GM12878 (cell line): ENCODE results near the gene GMDS. TPM values are rescaled to one million over a fixed set of nuclear protein-coding genes. Genes with fewer than 3 reads are reported as not detected.

Experiments used
- ATAC-seq: fragments of 200-7000 bp; cut with Tn5 transposase; 3 replicates; pipeline ENCODE4 v1.9.1; 2020; ENCODE audit warnings: mild to moderate bottlenecking, moderate library complexity
- BruUV-seq: library from RNA; stranded (reverse); fragments of 400-500 nt; replicated peaks from 2 replicates; lab custom pipeline; 2021; lab: Mats Ljungman, UMichigan
- CTCF ChIA-PET: fragments of 300-600 bp; sonication (Branson Sonifier 250); formaldehyde crosslinking; extraction: SDS; loops from one replicate; lab custom pipeline; 2021; ENCODE audit warnings: inconsistent platforms; lab: Yijun Ruan, JAX
- POLR2A ChIA-PET: fragments of 350-600 bp; formaldehyde crosslinking; extraction: SDS; loops from one replicate; lab custom pipeline; 2021; ENCODE audit warnings: inconsistent platforms; lab: Charles Lee
- RAD21 ChIA-PET: fragments of 300-600 bp; sonication (Branson Sonifier 250); formaldehyde crosslinking; loops from one replicate; lab custom pipeline; 2023; ENCODE audit warnings: antibody characterized with exemption; ENCODE audit not compliant: unreplicated experiment; lab: Charles Lee
- SMC1A ChIA-PET: fragments of 300-600 bp; sonication (Branson Sonifier 250); formaldehyde crosslinking; loops from one replicate; lab custom pipeline; 2023; ENCODE audit not compliant: unreplicated experiment, uncharacterized antibody; lab: Charles Lee
- DNase-seq: peaks from one replicate; pipeline ENCODE4 v3.0.0-alpha.2; 2011; ENCODE audit warnings: low read depth, low spot score
- FAIRE-seq: peaks from 3 replicates; lab custom pipeline; 2011; peaks lifted over from hg19 to GRCh38; lab: Jason Lieb, UNC
- H2AFZ ChIP-seq: 2 replicates; pipeline ENCODE4 v1.6.0; 2011; ENCODE audit warnings: low read depth, low read length, control low read depth; ENCODE audit not compliant: control insufficient read depth
- H3K27ac ChIP-seq: 2 replicates; pipeline ENCODE4 v1.5.1; 2011; ENCODE audit warnings: control low read depth; ENCODE audit not compliant: control insufficient read depth, insufficient read depth
- H3K27me3 ChIP-seq, 2 experiments: replicated peaks in 1 of 2; 2 replicates each; pipeline versions ENCODE4 v1.6.0 to v1.6.1; 2011; ENCODE audit warnings: low read length in 1 of 2; ENCODE audit not compliant: control insufficient read depth in 2 of 2, insufficient read depth in 2 of 2
- H3K36me3 ChIP-seq, 2 experiments: 2 replicates each; pipeline ENCODE4 v1.5.1; 2011; ENCODE audit warnings: low read length in 1 of 2; ENCODE audit not compliant: control insufficient read depth in 2 of 2, insufficient read depth in 2 of 2
- H3K4me1 ChIP-seq: 2 replicates; pipeline ENCODE4 v1.6.1; 2011; ENCODE audit warnings: mild to moderate bottlenecking, low read length, moderate library complexity, mixed read lengths; ENCODE audit not compliant: control insufficient read depth, insufficient read depth
- H3K4me2 ChIP-seq: 2 replicates; pipeline ENCODE4 v1.6.0; 2011; ENCODE audit warnings: control low read depth; ENCODE audit not compliant: control insufficient read depth, insufficient read depth
- H3K4me3 ChIP-seq: fragments of 200-600 bp; sonication (generic); 2 replicates; pipeline ENCODE4 v1.5.1; 2016
- H3K79me2 ChIP-seq: 2 replicates; pipeline ENCODE4 v1.6.0; 2011; ENCODE audit warnings: low read length; ENCODE audit not compliant: control insufficient read depth, insufficient read depth
- H3K9ac ChIP-seq: 2 replicates; pipeline ENCODE4 v1.8.0; 2011; ENCODE audit warnings: low read length, control low read depth, mixed read lengths; ENCODE audit not compliant: control insufficient read depth, insufficient read depth
- H3K9me3 ChIP-seq: replicated peaks from 3 replicates; pipeline ENCODE4 v1.5.1; 2011; ENCODE audit warnings: mild to moderate bottlenecking, low read length; ENCODE audit not compliant: control insufficient read depth, insufficient read depth
- H4K20me1 ChIP-seq: 2 replicates; pipeline ENCODE4 v1.6.0; 2011; ENCODE audit not compliant: control insufficient read depth, insufficient read depth
- BCLAF1 ChIP-seq: fragments of 450-650 bp; IDR thresholded peaks from 2 replicates; pipeline ENCODE4 v1.6.1; 2017; ENCODE audit warnings: antibody characterized with exemption, mild to moderate bottlenecking, moderate library complexity
- CREM ChIP-seq: IDR thresholded peaks from 2 replicates; pipeline ENCODE4 v1.6.1; 2014; ENCODE audit warnings: antibody characterized with exemption, low read depth
- EZH2 ChIP-seq: IDR thresholded peaks from 2 replicates; pipeline ENCODE4 v1.6.1; 2012; ENCODE audit warnings: low read depth, mild to moderate bottlenecking, control low read depth, inconsistent platforms, low read length, borderline replicate concordance; ENCODE audit not compliant: control insufficient read depth
- FOXM1 ChIP-seq: IDR thresholded peaks from 2 replicates; pipeline ENCODE4 v1.6.1; 2012; ENCODE audit warnings: low read depth, mild to moderate bottlenecking, inconsistent platforms, low read length, moderate library complexity
- LARP7 ChIP-seq: fragments of 450-650 bp; IDR thresholded peaks from 2 replicates; pipeline ENCODE4 v1.6.1; 2017; ENCODE audit warnings: mild to moderate bottlenecking
- TCF12 ChIP-seq: IDR thresholded peaks from 2 replicates; pipeline ENCODE4 v1.6.1; 2011; ENCODE audit warnings: low read depth, mild to moderate bottlenecking, low read length
- YY1 ChIP-seq: IDR thresholded peaks from 2 replicates; pipeline ENCODE4 v1.6.1; 2011; ENCODE audit warnings: low read depth, mild to moderate bottlenecking, low read length
- WGBS: methylation state at CpG from one replicate; pipeline ENCODE4 v1.1.6; 2016; ENCODE audit warnings: low lambda C conversion rate; ENCODE audit not compliant: insufficient replicate concordance, insufficient coverage; ENCODE audit errors: missing lambda C conversion rate; 5-methylcytosine and 5-hydroxymethylcytosine counted together
- in situ Hi-C: fragments of 300-500 bp; cut with MboI; formaldehyde crosslinking; loops from 9 replicates; pipeline ENCODE4 v1.14.3; 2018; ENCODE audit warnings: mixed read lengths
- intact Hi-C: fragments of 100-400 bp; cut with micrococcal nuclease; formaldehyde crosslinking; loops from one replicate; pipeline ENCODE4 v1.14.2; 2022; ENCODE audit not compliant: unreplicated experiment
- polyA plus RNA-seq, 11 experiments: library from polyadenylated mRNA; depleted of rRNA in 4 of 11; unstranded in 6 of 11; stranded (reverse) in 5 of 11; fragments of >200 nt; fragmentation: Nextera tagmentation in 4 of 11; fragmentation: Illumina TruSeq in 1 of 11; extraction: Ambion mirVana in 4 of 11; extraction: Trizol in 1 of 11; gene quantifications; 1 replicate in 1 of 11; 2 replicates in 10 of 11; pipeline versions ENCODE4 v1.2.1 to v1.2.3, GENCODE V29; 2011 to 2016; ENCODE audit warnings: inconsistent platforms in 2 of 11, missing spikeins in 2 of 11, low read depth in 1 of 11
- total RNA-seq, 4 experiments: library from RNA; depleted of rRNA in 3 of 4; stranded (reverse); fragments of >200 nt in 3 of 4; fragmentation: Illumina TruSeq in 1 of 4; extraction: Trizol in 1 of 4; gene quantifications; 2 replicates each; pipeline versions ENCODE4 v1.2.1 to v1.2.3, GENCODE V29; 2013 to 2021

Gene GMDS
- total and polyA plus RNA-seq, 10 of the 15 experiments (the other 5 are each of a cell fraction or from before 2014, with no cell fraction given), result 0.61 to 53.8 (median 29.3) TPM

- no peak overlapping the region for H3K27ac ChIP-seq
- H3K4me2 ChIP-seq, result no peak overlapping the region
- no peaks in the 10 kb centered on the region; a peak in 1 of 4 replicates for H3K36me3 ChIP-seq
- SMC1A ChIA-PET, result interaction anchor here (1.0 kb wide), 1 partner anchor 67 kb away, joined by 3 read pairs; no protein-coding TSS in a partner anchor
- POLR2A ChIA-PET, result no interaction called here
- no peak for TF ChIP-seq YY1
- no peak for TF ChIP-seq EZH2
- TF ChIP-seq TCF12, result no peak
- no peak for TF ChIP-seq BCLAF1
- no peak for TF ChIP-seq FOXM1
- TF ChIP-seq CREM, result no peak
- TF ChIP-seq LARP7, result no peak
- peaks cover 2% of the 10 kb centered on the region; the same call in 1 of the 3 replicates for H3K9me3 ChIP-seq
- ATAC-seq (no peak), DNase-seq (no peak), FAIRE-seq (no peak)
- H2AFZ ChIP-seq, result no peak overlapping the region
- no peak overlapping the region for H3K4me3 ChIP-seq
- WGBS, result 100% methylated on average over 1 of the region's 1 CpG
- H3K79me2 ChIP-seq, result no peaks in the 10 kb centered on the region
- H3K4me1 ChIP-seq, result no peaks in the 10 kb centered on the region
- CTCF ChIA-PET, result no interaction called here
- no peaks in the 10 kb centered on the region for H3K27me3 ChIP-seq
- BruUV-seq, result no TSS peak
- no peak overlapping the region for H3K9ac ChIP-seq
- RAD21 ChIA-PET, result no interaction called here
- no peaks in the 10 kb centered on the region for H4K20me1 ChIP-seq
- in situ Hi-C loops, result no loop called here
- intact Hi-C loops, result no loop called here
These were observed 556.3 kb downstream of the GMDS start for GRCh38 chr6:1689141-1689540.
